Esophagus squamous epithelium (tissue), 5 donors: ENCODE data around the gene ASNS. TPM values are rescaled to one million over a fixed set of nuclear protein-coding genes. Genes with fewer than 3 reads are reported as not detected.

ENCODE experiments used
- DNase-seq: peaks from one replicate; lab custom pipeline; 2025; lab: John Stamatoyannopoulos, UW
- H3K27ac ChIP-seq, 4 donors: fragments of 200-600 bp; sonication (generic); one replicate each; pipeline ENCODE4 v1.5.1; 2016 to 2019; ENCODE audit warnings: mild to moderate bottlenecking in 1 of 4
- H3K27me3 ChIP-seq, 4 donors: fragments of 200-600 bp; sonication (generic); 1 replicate in 3 of 4; 2 replicates in 1 of 4; pipeline versions ENCODE4 v1.5.1 to v1.6.0; 2017 to 2021; ENCODE audit warnings: antibody characterized with exemption in 1 of 4
- H3K36me3 ChIP-seq, 3 donors: fragments of 200-600 bp; sonication (generic); one replicate each; pipeline ENCODE4 v1.5.1; 2016 to 2019
- H3K4me1 ChIP-seq, 3 donors: fragments of 200-600 bp; sonication (generic); one replicate each; pipeline ENCODE4 v1.5.1; 2017 to 2019
- H3K4me3 ChIP-seq, 4 donors: fragments of 200-600 bp; sonication (generic); 1 replicate in 3 of 4; 2 replicates in 1 of 4; pipeline ENCODE4 v1.5.1; 2016 to 2019; ENCODE audit warnings: mild to moderate bottlenecking in 2 of 4, moderate library complexity in 1 of 4
- H3K9me3 ChIP-seq, 3 donors: fragments of 200-600 bp; sonication (generic); one replicate each; pipeline ENCODE4 v1.5.1; 2016 to 2019
- CTCF ChIP-seq, 6 experiments: fragments of 450-650 bp in 4 of 6; fragments of 200-600 bp in 2 of 6; sonication (generic) in 2 of 6; IDR thresholded peaks; one replicate each; pipeline ENCODE4 v1.5.1; 2016 to 2019; ENCODE audit warnings: antibody characterized with exemption in 6 of 6, mild to moderate bottlenecking in 4 of 6, moderate library complexity in 4 of 6
- POLR2A ChIP-seq, 4 donors: fragments of 450-650 bp; IDR thresholded peaks; one replicate each; pipeline ENCODE4 v1.6.1; 2017; ENCODE audit warnings: antibody characterized with exemption in 4 of 4, mild to moderate bottlenecking in 4 of 4, moderate library complexity in 3 of 4
- WGBS, 2 donors: methylation state at CpG; one replicate each; pipeline ENCODE4 v1.1.5; 2018; 5-methylcytosine and 5-hydroxymethylcytosine counted together
- intact Hi-C: fragments of 100-400 bp; cut with DNase I; formaldehyde crosslinking; loops from one replicate; pipeline ENCODE4 v1.15.0; 2022
- total RNA-seq, 4 donors: library from RNA; depleted of rRNA; stranded (reverse); fragments of >200 nt; gene quantifications; one replicate each; pipeline ENCODE4 v1.1.0, GENCODE V29; 2016
- donor health status: DM: yes; HTN: yes; CAD: no.

ASNS gene
- total RNA-seq, 4 donors from 2014 or later = 7.5 to 19.8 (median 10.7) TPM

GRCh38 chr7:97847791-97848190 is 24.4 kb downstream of the ASNS start:
- no peak overlapping the region for H3K4me3 ChIP-seq
- TF ChIP-seq CTCF (IDR thresholded peaks at IDR 0.05) (no peak), POLR2A (IDR thresholded peaks at IDR 0.05) (no peak)
- intact Hi-C loops = no loop called here
- no peaks in the 10 kb centered on the region for H3K4me1 ChIP-seq
- WGBS, 2 donors = 50% methylated on average over 3 to 5 of the region's 5 CpGs
- H3K27me3 ChIP-seq = no peaks in the 10 kb centered on the region
- no peak for DNase-seq
- peaks cover 0 to 16% (median 0%) of the 10 kb centered on the region in 3 donors for H3K36me3 ChIP-seq
- H3K9me3 ChIP-seq = no peaks in the 10 kb centered on the region
- no peak overlapping the region for H3K27ac ChIP-seq

GRCh38 chr7:97846945-97847344 is 25.3 kb downstream of the ASNS start:
- H3K27me3 ChIP-seq = no peaks in the 10 kb centered on the region
- H3K4me1 ChIP-seq = no peaks in the 10 kb centered on the region
- no peaks in the 10 kb centered on the region for H3K9me3 ChIP-seq
- DNase-seq = no peak
- no peak overlapping the region for H3K27ac ChIP-seq
- no peak overlapping the region for H3K4me3 ChIP-seq
- TF ChIP-seq CTCF (IDR thresholded peaks at IDR 0.05) (no peak), POLR2A (IDR thresholded peaks at IDR 0.05) (no peak)
- 45 to 52% methylated on average over 4 of the region's 4 CpGs for WGBS, 2 donors
- peaks cover 0 to 8% (median 0%) of the 10 kb centered on the region in 3 donors for H3K36me3 ChIP-seq
- intact Hi-C loops = no loop called here

DNA sequence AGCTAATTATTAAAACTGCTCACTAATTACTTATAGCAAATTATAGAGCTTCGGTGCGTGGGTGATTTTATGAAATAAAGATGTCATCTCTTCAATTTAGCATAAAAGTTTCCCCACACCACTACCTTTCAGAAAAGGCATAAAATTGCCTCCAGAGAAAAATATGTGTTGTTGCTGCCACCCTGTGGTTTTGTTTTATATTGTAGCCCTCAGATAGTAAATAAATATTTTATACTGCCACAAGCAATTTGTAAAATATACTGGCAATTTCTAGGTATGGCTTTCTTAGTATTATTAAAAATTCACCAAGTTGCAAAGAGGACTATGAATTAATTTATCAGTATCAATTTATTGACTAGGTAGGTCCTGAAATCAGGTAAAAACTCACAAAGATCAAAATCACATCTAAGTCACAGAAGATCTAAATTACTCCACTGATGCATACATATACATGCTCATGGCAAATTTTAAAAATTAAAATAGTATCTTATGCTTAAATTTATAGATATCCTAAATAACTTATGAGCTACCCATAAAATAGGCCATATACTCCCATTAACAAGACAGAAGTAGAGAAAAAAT is 26.5 kb downstream of the ASNS start:
- WGBS, 2 donors = 49 to 56% methylated on average over 2 of the region's 2 CpGs
- H3K9me3 ChIP-seq = no peaks in the 10 kb centered on the region
- TF ChIP-seq POLR2A (IDR thresholded peaks at IDR 0.05) (no peak), CTCF (IDR thresholded peaks at IDR 0.05) (peak in 5 of 6 experiments; percentile 16 to 50 (median 34))
- H3K4me3 ChIP-seq = no peak overlapping the region
- no peaks in the 10 kb centered on the region for H3K4me1 ChIP-seq
- DNase-seq = no peak
- H3K27ac ChIP-seq = no peak overlapping the region
- intact Hi-C loops = no loop called here
- H3K36me3 ChIP-seq = no peaks in the 10 kb centered on the region
- H3K27me3 ChIP-seq = peaks cover 0 to 4% (median 0%) of the 10 kb centered on the region in 4 donors

GRCh38 chr7:97844036-97844435 is 28.2 kb downstream of the ASNS start:
- Histone ChIP-seq H3K4me3 (no peak overlapping the region), H3K27me3 (peaks cover 0 to 12% (median 0%) of the 10 kb centered on the region in 4 donors), H3K4me1 (no peaks in the 10 kb centered on the region), H3K36me3 (no peaks in the 10 kb centered on the region), H3K27ac (no peak overlapping the region), H3K9me3 (no peaks in the 10 kb centered on the region)
- 68 to 74% methylated on average over 3 of the region's 3 CpGs for WGBS, 2 donors
- DNase-seq = no peak
- no peak for TF ChIP-seq CTCF (IDR thresholded peaks at IDR 0.05)
- TF ChIP-seq POLR2A (IDR thresholded peaks at IDR 0.05) = no peak
- intact Hi-C loops = no loop called here

GRCh38 chr7:97842772-97843345 is 29.3 kb downstream of the ASNS start:
- Histone ChIP-seq H3K36me3 (no peaks in the 10 kb centered on the region), H3K27ac (no peak overlapping the region), H3K4me3 (no peak overlapping the region), H3K27me3 (peaks cover 0 to 13% (median 0%) of the 10 kb centered on the region in 4 donors), H3K9me3 (no peaks in the 10 kb centered on the region), H3K4me1 (no peaks in the 10 kb centered on the region)
- WGBS, 2 donors = 100% methylated on average over 1 of the region's 27 CpGs; no CpG with 5 or more reads in 1 of the 2 donors
- DNase-seq = no peak
- intact Hi-C loops = no loop called here
- TF ChIP-seq CTCF (IDR thresholded peaks at IDR 0.05) = no peak
- no peak for TF ChIP-seq POLR2A (IDR thresholded peaks at IDR 0.05)
